NCI-H82 treated with DMSO at 0.1 percent for 48 hours (cell line): ENCODE data around the gene BLOC1S3.

Source experiments
- DNase-seq: peaks from one replicate; lab custom pipeline; 2025; ENCODE audit not compliant: unreplicated experiment; lab: John Stamatoyannopoulos, UW

BLOC1S3 gene

DNA sequence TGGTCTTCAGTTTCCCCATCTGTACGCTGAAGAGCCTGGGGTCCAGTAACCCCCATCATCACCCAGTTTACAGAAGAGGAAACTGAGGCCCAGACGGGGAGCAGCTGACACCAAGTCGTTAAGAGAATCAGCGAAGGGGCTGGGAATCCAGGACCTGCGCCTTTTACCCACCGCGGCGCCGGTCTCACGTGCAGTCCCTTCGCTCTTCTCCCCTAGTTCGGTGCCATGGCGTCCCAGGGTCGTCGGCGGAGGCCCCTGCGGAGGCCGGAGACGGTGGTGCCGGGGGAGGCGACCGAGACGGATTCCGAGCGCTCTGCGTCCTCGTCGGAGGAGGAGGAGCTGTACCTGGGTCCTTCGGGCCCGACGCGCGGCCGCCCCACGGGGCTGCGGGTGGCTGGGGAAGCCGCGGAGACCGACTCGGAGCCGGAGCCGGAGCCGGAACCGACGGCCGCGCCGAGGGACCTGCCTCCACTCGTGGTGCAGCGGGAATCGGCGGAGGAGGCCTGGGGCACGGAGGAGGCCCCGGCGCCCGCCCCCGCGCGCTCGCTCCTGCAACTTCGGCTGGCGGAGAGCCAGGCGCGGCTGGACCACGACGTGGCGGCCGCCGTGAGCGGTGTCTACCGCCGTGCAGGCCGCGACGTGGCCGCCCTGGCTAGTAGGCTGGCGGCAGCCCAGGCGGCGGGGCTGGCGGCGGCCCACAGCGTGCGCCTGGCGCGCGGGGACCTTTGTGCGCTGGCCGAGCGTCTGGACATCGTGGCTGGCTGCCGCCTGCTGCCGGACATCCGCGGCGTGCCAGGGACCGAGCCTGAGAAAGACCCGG lies 698 bp downstream of the BLOC1S3 start:
- no peak for DNase-seq

DNA sequence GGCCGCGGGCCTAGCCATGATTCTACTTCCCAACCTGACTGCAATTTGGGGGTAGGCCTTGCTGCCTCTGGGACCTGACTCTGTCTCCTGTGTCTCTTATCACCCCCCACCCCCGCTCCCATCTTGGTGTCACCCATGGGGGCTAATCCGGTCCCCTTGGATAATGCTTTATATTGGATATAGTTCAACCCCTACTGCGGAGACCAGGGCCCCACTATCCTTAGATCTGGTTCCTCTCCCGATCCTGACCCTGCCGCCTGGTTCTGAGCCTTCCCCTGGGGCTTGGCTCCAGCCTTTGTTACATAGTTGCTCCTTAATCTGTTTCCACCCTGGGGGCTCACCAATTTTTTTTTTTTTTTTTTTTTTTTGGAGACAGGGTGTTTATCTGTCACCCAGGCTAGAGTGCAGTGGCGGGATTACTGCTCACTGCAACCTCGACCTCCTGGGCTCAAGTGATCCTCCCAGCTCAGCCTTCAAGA lies 1.3 kb downstream of the BLOC1S3 start:
- no peak for DNase-seq

- DNase-seq = no peak
Observed at GRCh38 chr19:45180936-45181335, 2.4 kb downstream of the BLOC1S3 start.

DNA sequence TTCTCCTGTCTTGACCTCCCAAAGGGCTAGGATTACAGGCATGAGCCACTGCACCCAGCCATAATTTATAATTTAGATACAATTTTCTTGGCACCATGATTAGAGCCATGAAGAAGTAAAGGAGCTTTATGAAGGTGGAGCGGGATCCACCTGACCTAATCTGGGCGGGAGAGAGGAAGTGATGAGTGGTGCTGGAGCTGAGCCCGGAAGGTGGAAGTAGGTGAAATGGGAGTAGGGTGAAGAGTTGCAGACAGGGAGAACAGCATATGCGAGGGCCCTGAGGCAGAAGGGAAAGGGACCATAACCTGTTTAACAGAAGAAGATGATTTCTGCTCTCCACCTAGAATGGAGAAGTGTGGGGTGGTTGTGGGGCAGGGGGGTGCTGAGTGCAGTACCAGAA lies 4.2 kb downstream of the BLOC1S3 start:
- DNase-seq = no peak

GRCh38 chr19:45184115-45184514 lies 5.5 kb downstream of the BLOC1S3 start:
- no peak for DNase-seq

- DNase-seq = no peak
Observed at GRCh38 chr19:45186509-45187334, 8.1 kb downstream of the BLOC1S3 start.

DNA sequence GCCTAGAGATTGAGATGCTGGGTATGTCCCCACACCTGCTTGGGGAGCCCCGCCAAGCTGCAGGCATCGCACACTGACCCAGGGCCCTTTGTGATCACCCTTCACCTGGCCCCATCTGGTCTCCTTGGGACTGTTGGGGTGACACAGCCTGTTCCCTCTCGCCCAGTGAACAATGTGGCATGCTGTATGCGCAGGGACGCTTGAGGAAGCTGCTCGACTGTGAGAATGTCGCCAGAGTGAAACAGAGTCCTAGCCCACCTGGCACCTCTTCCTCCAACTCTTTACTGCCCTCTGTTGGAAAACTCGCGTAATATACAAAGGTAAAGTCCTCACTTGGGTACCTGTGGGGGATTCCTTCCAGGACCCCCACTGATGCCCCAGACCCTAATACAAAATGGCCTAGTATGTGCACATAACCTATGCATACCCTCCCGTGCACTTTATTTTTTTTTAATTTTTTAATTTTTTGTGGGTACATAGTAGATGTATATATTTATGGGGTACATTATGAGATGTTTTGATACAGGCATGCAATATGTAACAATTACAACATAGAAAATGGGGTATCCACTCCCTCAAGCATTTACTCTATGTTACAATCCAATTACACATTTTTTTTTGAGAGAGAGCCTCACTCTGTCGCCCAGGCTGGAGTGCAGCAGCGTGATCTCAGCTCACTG lies 9.0 kb downstream of the BLOC1S3 start:
- peak; percentile 20 for DNase-seq

- DNase-seq = no peak
Observed at GRCh38 chr19:45189971-45190370, 11.4 kb downstream of the BLOC1S3 start.

GRCh38 chr19:45191375-45191774 lies 12.8 kb downstream of the BLOC1S3 start:
- DNase-seq = no peak

DNA sequence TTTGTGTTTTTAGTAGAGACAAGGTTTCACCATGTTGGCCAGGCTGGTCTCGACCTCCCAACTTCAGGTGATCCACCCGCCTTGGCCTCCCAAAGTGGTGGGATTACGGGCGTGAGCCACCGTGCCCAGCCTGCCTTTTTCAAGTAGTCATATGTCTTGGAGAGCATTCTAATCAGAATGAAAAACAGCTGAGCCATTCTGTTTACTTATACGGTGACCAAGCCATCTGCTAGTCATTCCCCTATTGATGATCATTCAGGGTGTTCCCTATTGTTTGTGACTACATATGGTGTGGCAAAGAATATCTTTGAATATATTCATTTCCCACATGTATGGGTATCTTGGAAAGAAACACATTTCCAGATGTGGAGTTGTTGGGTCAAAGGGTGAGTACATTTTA lies 17.2 kb downstream of the BLOC1S3 start:
- no peak for DNase-seq

DNA sequence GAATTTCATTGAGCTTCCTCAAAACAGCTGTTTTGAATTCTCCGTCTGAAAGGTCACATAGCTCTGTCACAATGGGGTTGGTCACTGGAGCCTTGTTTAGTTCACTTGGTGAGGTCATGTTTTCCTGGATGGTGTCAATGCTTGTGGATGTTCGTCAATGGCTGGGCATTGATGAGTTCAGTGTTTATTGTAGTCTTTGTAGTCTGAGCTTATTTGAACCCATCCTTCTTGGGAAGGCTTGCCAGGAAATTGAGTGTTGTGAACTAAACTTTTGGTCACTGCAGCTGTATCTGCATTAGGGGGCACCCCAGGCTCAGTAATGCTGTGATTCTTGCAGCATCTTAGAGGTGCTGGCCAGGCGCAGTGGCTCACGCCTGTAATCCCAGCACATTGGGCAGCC lies 22.0 kb downstream of the BLOC1S3 start:
- no peak for DNase-seq

- DNase-seq = no peak
Observed at GRCh38 chr19:45202637-45203036, 24.1 kb downstream of the BLOC1S3 start.

GRCh38 chr19:45205810-45206209 lies 27.2 kb downstream of the BLOC1S3 start:
- DNase-seq = no peak

DNA sequence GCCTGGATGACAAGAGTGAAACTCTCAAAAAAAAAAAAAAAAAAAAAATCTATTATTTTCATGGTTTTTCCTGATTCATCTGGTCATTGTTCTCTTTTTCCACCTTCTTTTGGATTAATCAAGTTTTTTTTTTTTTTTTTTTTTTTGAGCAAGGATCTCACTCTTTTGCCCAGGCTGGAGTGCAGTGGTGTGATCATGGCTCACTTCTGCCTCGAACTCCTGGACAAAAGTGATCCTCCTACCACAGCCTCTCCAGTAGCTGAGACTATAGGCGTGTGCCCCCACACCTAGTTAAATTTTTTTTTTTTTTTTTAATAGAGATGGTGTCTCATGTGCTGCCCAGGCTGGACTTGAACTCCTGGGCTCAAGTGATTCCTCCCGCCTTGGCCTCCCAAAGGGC lies 27.7 kb downstream of the BLOC1S3 start:
- no peak for DNase-seq

DNA sequence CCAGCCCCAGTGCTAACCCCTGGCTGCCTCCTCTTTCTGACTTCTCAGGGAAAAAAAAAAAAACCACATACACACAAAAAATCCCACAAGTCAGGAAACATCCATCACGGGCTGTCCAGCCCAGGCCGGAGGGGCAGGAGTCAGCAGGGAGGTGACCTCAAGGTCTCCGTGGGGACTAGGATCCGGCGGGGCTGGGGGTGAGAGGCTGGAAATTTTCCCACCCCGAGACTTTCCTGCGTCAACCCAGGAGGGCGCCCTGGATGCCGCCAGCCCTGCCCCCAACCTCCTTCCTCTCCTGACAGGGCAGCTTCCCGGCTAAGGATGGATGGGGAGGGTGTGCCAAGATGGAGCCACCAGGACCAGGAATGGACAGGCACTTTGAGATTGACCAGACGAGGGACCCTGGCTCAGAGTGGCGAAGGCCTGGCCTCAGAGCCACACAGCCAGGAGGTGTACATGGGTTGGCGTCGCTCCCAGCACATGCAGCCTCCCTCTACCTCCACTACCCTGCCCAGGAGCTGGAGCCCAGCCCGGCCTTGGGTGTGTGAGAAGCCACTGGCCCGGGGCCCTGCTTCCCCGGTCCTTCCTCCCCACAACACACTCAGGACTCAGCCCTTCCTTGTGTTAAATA lies 33.3 kb downstream of the BLOC1S3 start:
- no peak for DNase-seq

- DNase-seq = no peak
Observed at GRCh38 chr19:45213031-45213430, 34.4 kb downstream of the BLOC1S3 start.

- DNase-seq = no peak
Observed at GRCh38 chr19:45215391-45216191, 37.0 kb downstream of the BLOC1S3 start.

- DNase-seq = no peak
Observed at GRCh38 chr19:45216667-45217066, 38.1 kb downstream of the BLOC1S3 start.

DNA sequence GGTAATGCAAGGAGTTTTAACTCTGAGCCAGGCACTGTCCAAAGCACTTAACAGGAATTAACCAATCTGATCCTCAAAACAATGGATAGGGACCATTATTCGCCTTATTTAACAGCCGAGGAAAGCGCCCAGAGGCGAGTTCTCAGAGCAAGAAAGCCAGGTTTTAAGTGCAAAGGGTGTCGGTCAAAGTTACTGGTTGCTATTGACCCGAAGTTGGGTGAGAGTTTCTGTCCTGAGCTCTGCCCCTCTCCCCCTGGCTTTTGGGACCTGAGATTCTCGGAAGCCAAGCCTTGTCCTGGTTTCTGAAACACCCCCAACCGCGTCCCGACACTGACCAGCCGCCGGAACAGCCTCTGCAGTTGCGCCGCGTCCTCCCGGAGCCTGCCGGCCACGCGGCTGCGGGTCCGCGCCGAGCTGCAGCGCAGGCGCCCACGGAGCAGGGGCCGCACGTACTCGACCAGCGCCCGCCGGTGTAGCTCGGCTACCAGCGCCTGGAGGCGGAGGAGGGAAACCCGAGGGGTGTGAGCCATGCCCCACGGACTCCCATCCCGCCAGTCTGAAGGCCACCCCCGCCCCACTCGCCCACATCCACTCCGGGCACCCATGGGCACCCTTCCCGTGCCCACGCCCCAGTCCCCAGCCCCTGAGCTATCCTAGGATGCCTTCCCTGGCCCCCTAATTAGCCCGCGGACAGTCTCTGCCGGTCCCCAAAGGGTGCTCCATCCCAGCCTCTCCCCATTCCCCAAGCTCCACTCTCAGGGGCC lies 38.8 kb downstream of the BLOC1S3 start:
- DNase-seq = no peak

DNA sequence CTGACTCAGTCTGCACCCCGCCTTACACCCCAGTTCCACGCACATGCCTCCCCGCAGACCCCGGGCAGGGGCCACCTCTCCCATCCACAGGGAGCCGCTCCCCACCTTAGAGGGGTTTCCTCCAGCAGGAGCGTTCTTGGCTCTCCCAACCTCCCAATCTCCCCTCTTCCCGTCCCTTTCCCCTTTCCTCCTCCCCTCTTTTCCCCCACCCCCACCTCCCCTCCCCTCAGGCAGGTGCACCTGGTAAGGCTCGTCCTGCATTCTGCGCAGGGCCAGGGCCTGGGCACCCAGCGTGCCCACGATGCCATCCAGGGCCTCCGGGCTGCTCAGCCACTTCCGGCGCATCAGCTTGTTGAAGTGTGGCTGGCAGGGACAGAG lies 39.4 kb downstream of the BLOC1S3 start:
- no peak for DNase-seq
